GM10266 (cell line): ENCODE results near the gene ICOSLG.

Experiments used
- DNase-seq: peaks from one replicate; pipeline ENCODE4 v3.0.0; 2012; ENCODE audit errors: extremely low spot score
- CTCF ChIP-seq: IDR thresholded peaks from 2 replicates; pipeline ENCODE4 v1.5.1; 2012; ENCODE audit warnings: mild to moderate bottlenecking, low read depth; ENCODE audit not compliant: control insufficient read depth, insufficient read depth; ENCODE audit errors: missing control alignments

The ICOSLG gene

GRCh38 chr21:44262338-44263056, 21.8 kb upstream of the ICOSLG start:
- TF ChIP-seq CTCF = no peak

GRCh38 chr21:44261675-44262295, 21.0 kb upstream of the ICOSLG start, which contains the start of gene DNMT3L:
DNMT3L (minus strand) TSS chr21:44261897; CDS start chr21:44261259, 638 bp downstream.
- DNase-seq = no peak
- TF ChIP-seq CTCF = no peak

More at GRCh38 chr21:44262338-44263056, 21.8 kb upstream of the ICOSLG start:
- no peak for DNase-seq

- no peak for DNase-seq
- TF ChIP-seq CTCF = no peak
Observed at GRCh38 chr21:44260791-44261631, 20.3 kb upstream of the ICOSLG start.

- no peak for DNase-seq
- TF ChIP-seq CTCF = no peak
Observed at GRCh38 chr21:44260066-44260465, 19.3 kb upstream of the ICOSLG start.

GRCh38 chr21:44259082-44259705, 18.5 kb upstream of the ICOSLG start:
- no peak for TF ChIP-seq CTCF
- no peak for DNase-seq

- DNase-seq = no peak
- no peak for TF ChIP-seq CTCF
Observed at GRCh38 chr21:44258056-44258725, 17.4 kb upstream of the ICOSLG start.
